Brain microvascular endothelial cell (primary cell): ENCODE data around the gene YWHAG.

ENCODE experiments used
- DNase-seq: peaks from one replicate; pipeline ENCODE4 v3.0.0-alpha.2; 2020
- H3K27ac ChIP-seq: fragments of 250-450 bp; sonication (Bioruptor Pico); 2 replicates; pipeline ENCODE4 v1.5.1; 2020; ENCODE audit warnings: mild to moderate bottlenecking, moderate library complexity
- H3K27me3 ChIP-seq: fragments of 250-450 bp; sonication (Bioruptor Pico); replicated peaks from 2 replicates; pipeline ENCODE4 v1.5.1; 2020; ENCODE audit warnings: mild to moderate bottlenecking
- H3K36me3 ChIP-seq: fragments of 250-450 bp; sonication (Bioruptor Pico); replicated peaks from 2 replicates; pipeline ENCODE4 v1.5.1; 2020; ENCODE audit warnings: mild to moderate bottlenecking
- H3K4me3 ChIP-seq: 2 replicates; pipeline ENCODE4 v1.5.1; 2011; ENCODE audit warnings: low read depth, mild to moderate bottlenecking, control low read depth, low read length, moderate library complexity
- in situ Hi-C: cut with HindIII; loops from 2 replicates; pipeline ENCODE4 v1.10.0; 2017; ENCODE audit warnings: low sequenced_read_pairs, low pct_ligation_motif_present
- TF ChIP-seq, protein P1 (sequence below): IDR thresholded peaks from 2 replicates; pipeline ENCODE4 v1.5.1; 2011; ENCODE audit warnings: low read depth, mild to moderate bottlenecking, moderate library complexity, low read length, control low read depth, inconsistent platforms; ENCODE audit errors: missing control alignments

The YWHAG gene

DNA sequence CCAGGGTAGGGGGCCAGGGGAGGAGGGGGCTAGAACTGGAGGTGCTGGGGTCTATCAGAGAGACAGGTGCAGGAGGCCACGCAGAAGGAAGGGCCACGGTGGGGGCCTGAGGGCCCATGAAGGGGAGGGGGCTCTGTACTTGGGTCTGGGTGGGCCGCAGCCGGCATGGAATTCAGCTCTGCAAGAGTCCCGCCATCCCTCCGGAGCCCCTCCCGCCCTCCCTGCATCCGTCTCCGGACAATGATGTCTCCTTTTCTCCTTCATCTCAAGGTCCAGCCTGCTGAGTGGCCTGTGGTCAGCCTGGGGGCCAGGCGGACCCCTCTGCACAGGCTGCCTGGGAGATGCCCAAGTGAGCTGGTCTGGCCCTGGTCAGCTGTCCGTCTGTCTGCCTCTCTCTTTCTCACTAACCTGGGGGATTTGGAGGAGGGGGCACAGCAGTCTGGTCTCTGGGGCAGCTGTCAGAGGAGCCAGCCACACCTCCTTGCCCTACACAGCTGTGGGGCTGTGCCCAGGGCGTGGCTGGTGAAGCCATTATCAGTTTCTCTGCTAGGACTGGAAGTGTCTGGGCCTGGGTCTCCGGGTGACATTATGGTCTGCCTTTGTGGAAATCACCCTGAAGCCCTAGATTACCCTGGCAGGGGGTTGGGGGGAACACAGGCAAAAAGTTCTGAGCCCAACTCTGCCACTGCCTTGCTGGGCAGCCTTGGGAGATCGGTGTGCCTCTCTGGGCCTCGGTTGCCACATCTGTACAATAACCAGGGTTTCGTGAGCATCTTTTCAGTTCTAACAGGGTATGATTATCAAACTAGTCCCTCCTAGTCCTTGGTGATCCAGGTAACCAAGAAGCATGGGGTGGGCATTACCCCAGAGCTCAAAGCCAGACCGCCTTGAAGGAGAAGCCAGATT, 75.3 kb downstream of the YWHAG start:
- in situ Hi-C loops = no loop called here
- Histone ChIP-seq H3K27me3 (peaks cover 34% of the 10 kb centered on the region), H3K4me3 (no peak overlapping the region)

GRCh38 chr7:76282344-76283253, 76.2 kb downstream of the YWHAG start:
- in situ Hi-C loops = no loop called here
- Histone ChIP-seq H3K27me3 (peaks cover 35% of the 10 kb centered on the region), H3K4me3 (peak overlapping the region; percentile 24), H3K27ac (no peak overlapping the region), H3K36me3 (no peaks in the 10 kb centered on the region)
- DNase-seq = no peak
- TF ChIP-seq, protein P1, sequence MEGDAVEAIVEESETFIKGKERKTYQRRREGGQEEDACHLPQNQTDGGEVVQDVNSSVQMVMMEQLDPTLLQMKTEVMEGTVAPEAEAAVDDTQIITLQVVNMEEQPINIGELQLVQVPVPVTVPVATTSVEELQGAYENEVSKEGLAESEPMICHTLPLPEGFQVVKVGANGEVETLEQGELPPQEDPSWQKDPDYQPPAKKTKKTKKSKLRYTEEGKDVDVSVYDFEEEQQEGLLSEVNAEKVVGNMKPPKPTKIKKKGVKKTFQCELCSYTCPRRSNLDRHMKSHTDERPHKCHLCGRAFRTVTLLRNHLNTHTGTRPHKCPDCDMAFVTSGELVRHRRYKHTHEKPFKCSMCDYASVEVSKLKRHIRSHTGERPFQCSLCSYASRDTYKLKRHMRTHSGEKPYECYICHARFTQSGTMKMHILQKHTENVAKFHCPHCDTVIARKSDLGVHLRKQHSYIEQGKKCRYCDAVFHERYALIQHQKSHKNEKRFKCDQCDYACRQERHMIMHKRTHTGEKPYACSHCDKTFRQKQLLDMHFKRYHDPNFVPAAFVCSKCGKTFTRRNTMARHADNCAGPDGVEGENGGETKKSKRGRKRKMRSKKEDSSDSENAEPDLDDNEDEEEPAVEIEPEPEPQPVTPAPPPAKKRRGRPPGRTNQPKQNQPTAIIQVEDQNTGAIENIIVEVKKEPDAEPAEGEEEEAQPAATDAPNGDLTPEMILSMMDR = no peak

More for the DNA sequence above, 75.3 kb downstream of the YWHAG start:
- no peak for DNase-seq
- TF ChIP-seq, protein P1 = no peak
- Histone ChIP-seq H3K27ac (no peak overlapping the region), H3K36me3 (no peaks in the 10 kb centered on the region)

GRCh38 chr7:76281706-76282343, 77.0 kb downstream of the YWHAG start:
- Histone ChIP-seq H3K27ac (no peak overlapping the region), H3K36me3 (no peaks in the 10 kb centered on the region), H3K4me3 (peak overlapping the region; percentile 17), H3K27me3 (peaks cover 35% of the 10 kb centered on the region)
- no peak for DNase-seq
- TF ChIP-seq, protein P1 = no peak
- in situ Hi-C loops = no loop called here

DNA sequence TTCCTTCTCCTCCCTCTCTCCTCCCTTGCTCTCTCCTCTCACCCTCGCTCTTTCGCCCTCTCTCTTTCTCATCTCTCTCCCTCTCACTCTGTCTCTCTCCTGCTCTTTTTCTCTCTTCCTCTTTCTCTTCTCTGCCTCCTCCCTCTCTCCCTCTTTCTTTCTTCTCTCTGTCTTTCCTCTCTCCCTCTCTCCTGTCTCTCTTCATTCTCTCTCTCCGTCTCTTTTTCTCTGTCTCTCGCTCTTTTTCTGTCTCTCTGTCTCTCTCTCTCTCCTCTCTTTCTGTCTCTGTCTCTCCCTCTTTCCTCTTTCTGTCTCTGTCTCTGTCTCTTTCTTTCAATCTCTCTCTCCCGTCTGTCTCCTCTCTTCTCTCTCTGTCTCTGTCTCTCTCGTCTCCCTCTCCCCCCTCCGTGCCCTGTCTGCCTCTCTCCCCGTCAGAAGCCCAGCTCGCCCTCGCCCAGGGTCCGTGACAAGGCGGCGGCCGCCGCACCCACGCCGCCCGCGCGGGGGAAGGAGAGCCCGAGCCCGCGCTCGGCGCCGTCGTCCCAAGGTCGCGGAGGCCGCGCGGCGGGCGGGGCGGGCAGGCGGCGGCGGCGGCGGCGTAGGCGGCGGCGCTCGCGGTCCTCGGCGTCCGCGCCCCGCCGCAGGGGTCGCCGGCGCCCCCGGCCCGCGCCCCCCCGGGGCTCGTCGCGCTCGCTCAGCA, 77.6 kb downstream of the YWHAG start:
- in situ Hi-C loops = no loop called here
- Histone ChIP-seq H3K27me3 (peaks cover 35% of the 10 kb centered on the region), H3K36me3 (no peaks in the 10 kb centered on the region), H3K4me3 (peak overlapping the region; percentile 22), H3K27ac (no peak overlapping the region)
- DNase-seq = no peak
- TF ChIP-seq, protein P1 = no peak

GRCh38 chr7:76280408-76280807, 78.4 kb downstream of the YWHAG start:
- H3K36me3 ChIP-seq = no peaks in the 10 kb centered on the region
- DNase-seq = no peak
- peaks cover 35% of the 10 kb centered on the region for H3K27me3 ChIP-seq
- no peak overlapping the region for H3K4me3 ChIP-seq
- TF ChIP-seq, protein P1 = no peak
- H3K27ac ChIP-seq = no peak overlapping the region
- in situ Hi-C loops = no loop called here
